Stimulated activated naive CD8-positive, alpha-beta T cell treated with anti-CD3 and anti-CD28 coated beads, Interleukin-15, Interleukin-2, amounts not matched to agents 100 ng/mL and 50 ng/mL, for 24 hours (primary cell): ENCODE measurements around the gene FGD5.

ENCODE experiments used
- H3K27ac Mint-ChIP-seq: one replicate; pipeline ENCODE4 v1.8.0; 2021; ENCODE audit warnings: mild to moderate bottlenecking, mixed read lengths
- H3K27me3 Mint-ChIP-seq: one replicate; pipeline ENCODE4 v1.8.0; 2021; ENCODE audit warnings: mixed read lengths
- H3K36me3 Mint-ChIP-seq: one replicate; pipeline ENCODE4 v1.8.0; 2021; ENCODE audit warnings: low read depth, mixed read lengths
- H3K4me1 Mint-ChIP-seq: one replicate; pipeline ENCODE4 v1.8.0; 2021; ENCODE audit warnings: low read depth, mixed read lengths
- H3K4me3 Mint-ChIP-seq: one replicate; pipeline ENCODE4 v1.8.0; 2021; ENCODE audit warnings: mild to moderate bottlenecking, mixed read lengths
- H3K9me3 Mint-ChIP-seq: one replicate; pipeline ENCODE4 v1.8.0; 2021; ENCODE audit warnings: mixed read lengths

Gene FGD5

DNA sequence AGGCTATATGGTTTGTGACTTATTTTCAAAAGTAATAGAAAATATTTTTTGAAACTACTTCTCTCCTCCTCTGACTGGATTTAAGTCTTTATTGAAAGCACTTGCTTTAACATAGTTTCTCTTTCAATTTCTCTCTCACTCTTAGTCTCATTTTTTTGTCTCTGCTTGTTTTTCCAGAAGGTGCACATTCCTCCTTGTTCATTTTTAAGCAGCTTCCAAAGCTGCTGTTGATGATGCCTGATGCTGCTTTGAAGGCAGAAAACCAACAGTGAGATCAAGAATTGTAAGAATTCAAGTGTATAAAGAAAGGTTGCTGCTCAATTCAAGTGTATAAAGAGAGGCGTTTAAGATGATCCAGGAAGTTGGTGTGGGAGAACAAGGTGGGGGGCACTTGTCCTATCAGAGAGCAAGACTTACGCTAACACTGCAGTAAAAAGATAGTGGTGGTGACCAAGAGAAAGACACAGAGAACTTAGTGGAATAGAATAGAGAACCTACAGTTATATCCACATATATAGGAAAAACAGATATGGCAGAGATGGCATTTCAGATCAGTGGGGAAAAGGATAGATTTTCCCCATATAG is 140.7 kb downstream of the FGD5 start:
- no peaks in the 10 kb centered on the region for H3K9me3 Mint-ChIP-seq
- H3K36me3 Mint-ChIP-seq, result peaks cover 25% of the 10 kb centered on the region
- H3K4me3 Mint-ChIP-seq, result peak overlapping the region; percentile 82
- H3K27me3 Mint-ChIP-seq, result no peaks in the 10 kb centered on the region
- peak overlapping the region; percentile 90 for H3K27ac Mint-ChIP-seq
- H3K4me1 Mint-ChIP-seq, result peaks cover 53% of the 10 kb centered on the region

DNA sequence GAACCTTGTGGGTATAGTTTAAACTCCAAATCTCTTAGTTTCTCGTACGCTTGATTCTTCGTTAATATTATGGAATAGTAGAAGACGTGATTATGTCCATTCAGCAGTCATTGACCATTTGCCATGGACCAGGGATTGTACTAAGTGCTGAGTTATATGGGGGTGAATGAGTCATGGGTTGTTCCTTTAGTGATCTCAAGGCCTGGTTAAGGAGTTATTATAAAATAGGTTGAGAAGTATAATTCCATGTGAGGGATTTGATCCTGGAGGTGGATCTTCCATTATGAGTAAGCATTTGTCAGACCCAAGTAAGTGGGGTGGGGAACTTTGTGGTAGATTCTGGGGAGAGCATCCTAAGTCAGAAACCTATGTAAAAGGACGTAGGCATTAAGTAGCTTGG is 144.0 kb downstream of the FGD5 start:
- H3K36me3 Mint-ChIP-seq, result peaks cover 48% of the 10 kb centered on the region
- no peaks in the 10 kb centered on the region for H3K9me3 Mint-ChIP-seq
- peaks cover 28% of the 10 kb centered on the region for H3K4me1 Mint-ChIP-seq
- H3K27ac Mint-ChIP-seq, result no peak overlapping the region
- H3K27me3 Mint-ChIP-seq, result no peaks in the 10 kb centered on the region
- no peak overlapping the region for H3K4me3 Mint-ChIP-seq

DNA sequence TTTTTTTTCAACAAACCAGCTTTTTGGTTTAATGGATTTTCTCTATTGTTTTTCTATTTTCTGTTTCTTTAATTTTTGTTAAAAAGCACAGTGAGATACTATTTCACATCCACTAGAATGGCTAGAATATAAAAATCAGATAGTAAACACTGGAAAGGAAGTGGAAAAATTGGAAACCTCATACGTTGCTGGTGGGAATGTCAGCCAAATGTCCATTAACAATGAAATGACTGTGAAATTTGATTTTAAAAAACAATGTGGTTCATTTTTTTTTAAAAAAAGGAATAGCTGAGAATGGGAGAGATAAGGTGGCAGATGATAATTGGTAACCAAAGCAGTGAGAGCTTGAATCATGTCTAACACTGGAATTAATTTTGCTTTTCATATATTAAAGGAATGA is 148.5 kb downstream of the FGD5 start:
- peaks cover 47% of the 10 kb centered on the region for H3K36me3 Mint-ChIP-seq
- no peaks in the 10 kb centered on the region for H3K9me3 Mint-ChIP-seq
- no peak overlapping the region for H3K4me3 Mint-ChIP-seq
- H3K4me1 Mint-ChIP-seq, result peaks cover 4% of the 10 kb centered on the region
- H3K27me3 Mint-ChIP-seq, result no peaks in the 10 kb centered on the region
- no peak overlapping the region for H3K27ac Mint-ChIP-seq

DNA sequence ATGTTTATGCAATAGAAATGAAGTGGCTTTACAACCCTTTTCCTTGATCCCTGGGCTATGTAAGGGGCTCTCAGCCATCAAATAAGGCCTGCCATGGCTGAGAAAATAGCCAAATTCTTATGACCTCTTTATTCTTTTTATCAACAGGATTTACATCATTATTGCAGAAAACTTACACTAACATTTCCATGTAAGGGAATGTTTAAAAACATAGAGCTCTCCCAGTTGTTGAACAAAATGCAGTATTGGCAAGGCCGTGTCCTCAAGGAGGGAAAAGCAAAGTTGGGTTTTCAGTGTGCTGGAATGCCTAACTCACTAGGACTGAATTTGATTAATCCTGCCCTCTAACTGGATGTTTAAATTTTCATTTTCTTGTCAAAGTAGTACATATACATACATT is 150.9 kb downstream of the FGD5 start:
- H3K4me1 Mint-ChIP-seq, result peaks cover 7% of the 10 kb centered on the region

DNA sequence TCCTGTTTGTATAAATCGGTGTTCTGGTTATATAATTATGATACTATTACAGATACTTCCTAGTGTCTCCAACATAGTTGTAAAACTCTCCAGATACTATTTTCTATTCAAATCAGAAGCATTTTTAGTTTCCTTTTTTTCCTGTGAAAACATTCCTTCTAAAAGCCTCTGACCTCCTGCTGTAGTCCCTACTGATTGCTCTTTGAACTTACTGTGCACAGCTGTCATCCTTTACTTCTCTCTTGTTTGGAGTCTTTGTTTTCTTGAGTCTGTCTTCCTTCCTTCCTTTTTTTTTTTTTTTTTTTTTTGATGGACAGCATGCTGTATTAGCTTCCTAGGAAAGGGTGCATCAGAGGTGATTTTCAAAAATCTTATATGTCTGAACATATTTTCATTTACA is 157.6 kb downstream of the FGD5 start:
- Mint-ChIP-seq H3K9me3 (no peaks in the 10 kb centered on the region), H3K27me3 (no peaks in the 10 kb centered on the region), H3K4me3 (no peak overlapping the region), H3K36me3 (peaks cover 55% of the 10 kb centered on the region), H3K4me1 (peaks cover 32% of the 10 kb centered on the region), H3K27ac (peak overlapping the region; percentile 16)

More for the DNA sequence above, 150.9 kb downstream of the FGD5 start:
- Mint-ChIP-seq H3K27ac (no peak overlapping the region), H3K36me3 (peaks cover 59% of the 10 kb centered on the region), H3K27me3 (no peaks in the 10 kb centered on the region), H3K4me3 (no peak overlapping the region), H3K9me3 (no peaks in the 10 kb centered on the region)

DNA sequence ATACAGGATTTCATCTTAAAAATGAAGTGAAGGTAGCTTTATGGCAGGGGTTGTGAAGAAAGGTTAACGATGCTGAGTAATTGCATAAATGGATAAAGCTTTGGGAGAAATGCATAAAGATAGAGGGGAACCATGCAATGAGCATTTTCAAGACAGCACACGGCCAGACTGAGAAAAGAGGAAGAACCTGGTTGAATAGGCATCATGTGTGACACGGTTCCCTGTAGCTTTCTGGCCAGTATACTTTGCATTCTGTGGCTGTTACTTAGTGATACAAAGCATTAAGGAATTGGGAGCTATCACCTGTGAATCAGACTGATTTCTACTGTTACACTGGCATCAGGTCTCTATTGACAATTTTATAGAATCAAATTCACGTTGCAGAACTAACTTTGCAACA is 161.9 kb downstream of the FGD5 start:
- H3K4me1 Mint-ChIP-seq, result peaks cover 16% of the 10 kb centered on the region
- no peak overlapping the region for H3K4me3 Mint-ChIP-seq
- no peaks in the 10 kb centered on the region for H3K27me3 Mint-ChIP-seq
- H3K27ac Mint-ChIP-seq, result no peak overlapping the region
- peaks cover 43% of the 10 kb centered on the region for H3K36me3 Mint-ChIP-seq
- no peaks in the 10 kb centered on the region for H3K9me3 Mint-ChIP-seq
